GM12878 (cell line): ENCODE measurements around the gene TMEM151A. TPM values are rescaled to one million over a fixed set of nuclear protein-coding genes. Genes with fewer than 3 reads are reported as not detected.
A peak's percentile ranks its signal among the peaks of the same experiment; 100 is the strongest.

ENCODE experiments used
- ATF3 ChIP-seq: IDR thresholded peaks from 2 replicates; pipeline ENCODE4 v1.6.1; 2011; ENCODE audit warnings: low read depth, mild to moderate bottlenecking, low read length, moderate library complexity, borderline replicate concordance; ENCODE audit errors: extremely low read depth
- BACH1 ChIP-seq: fragments of 450-650 bp; IDR thresholded peaks from 2 replicates; pipeline ENCODE4 v1.6.1; 2017; ENCODE audit warnings: mild to moderate bottlenecking, borderline replicate concordance
- CBX5 ChIP-seq: sonication (generic); IDR thresholded peaks from 2 replicates; pipeline ENCODE4 v1.6.1; 2016; ENCODE audit warnings: low read depth, moderate library complexity, mild to moderate bottlenecking, inconsistent platforms
- CUX1 ChIP-seq: IDR thresholded peaks from 2 replicates; pipeline ENCODE4 v1.6.1; 2012; ENCODE audit warnings: improper control_type of control experiment, low read depth, low read length; ENCODE audit not compliant: insufficient replicate concordance
- KDM1A ChIP-seq: fragments of 200-600 bp; sonication (generic); IDR thresholded peaks from 2 replicates; pipeline ENCODE4 v1.6.1; 2016; ENCODE audit warnings: borderline replicate concordance
- MTA3 ChIP-seq: IDR thresholded peaks from 2 replicates; pipeline ENCODE4 v1.6.1; 2012; ENCODE audit warnings: low read length, inconsistent platforms, borderline replicate concordance
- POLR2AphosphoS2 ChIP-seq: IDR thresholded peaks from 2 replicates; pipeline ENCODE4 v1.6.1; 2011; ENCODE audit warnings: low read depth, mild to moderate bottlenecking, low read length, improper control_type of control experiment, moderate library complexity
- RAD21 ChIP-seq: IDR thresholded peaks from 2 replicates; pipeline ENCODE4 v1.6.1; 2011; ENCODE audit warnings: mild to moderate bottlenecking, low read depth, low read length, moderate library complexity; ENCODE audit not compliant: insufficient read depth
- SKIL ChIP-seq: fragments of 450-650 bp; IDR thresholded peaks from 2 replicates; pipeline ENCODE4 v1.6.1; 2017; ENCODE audit warnings: mild to moderate bottlenecking, low read depth, inconsistent platforms; ENCODE audit not compliant: poor library complexity, severe bottlenecking
- SPI1 ChIP-seq: IDR thresholded peaks from 2 replicates; pipeline ENCODE4 v1.6.1; 2011; ENCODE audit warnings: low read depth, mild to moderate bottlenecking, low read length, moderate library complexity, borderline replicate concordance; ENCODE audit not compliant: insufficient read depth
- SREBF2 ChIP-seq: IDR thresholded peaks from 2 replicates; pipeline ENCODE4 v1.6.1; 2012; ENCODE audit warnings: mild to moderate bottlenecking, low read length
- SUZ12 ChIP-seq: fragments of 200-600 bp; sonication (generic); IDR thresholded peaks from one replicate; pipeline ENCODE4 v1.6.1; 2018; ENCODE audit warnings: antibody characterized with exemption, mild to moderate bottlenecking; ENCODE audit not compliant: unreplicated experiment
- TCF12 ChIP-seq: IDR thresholded peaks from 2 replicates; pipeline ENCODE4 v1.6.1; 2011; ENCODE audit warnings: low read depth, mild to moderate bottlenecking, low read length
- ZBTB4 ChIP-seq: fragments of 450-650 bp; formaldehyde crosslinking; IDR thresholded peaks from 2 replicates; pipeline ENCODE4 v1.4.0; 2022; ENCODE audit warnings: mild to moderate bottlenecking, moderate library complexity
- polyA plus RNA-seq, 11 experiments: library from polyadenylated mRNA; depleted of rRNA in 4 of 11; unstranded in 6 of 11; stranded (reverse) in 5 of 11; fragments of >200 nt; fragmentation: Nextera tagmentation in 4 of 11; fragmentation: Illumina TruSeq in 1 of 11; extraction: Ambion mirVana in 4 of 11; extraction: Trizol in 1 of 11; gene quantifications; 1 replicate in 1 of 11; 2 replicates in 10 of 11; pipeline versions ENCODE4 v1.2.1 to v1.2.3, GENCODE V29; 2011 to 2016; ENCODE audit warnings: inconsistent platforms in 2 of 11, missing spikeins in 2 of 11, low read depth in 1 of 11
- total RNA-seq, 4 experiments: library from RNA; depleted of rRNA in 3 of 4; stranded (reverse); fragments of >200 nt in 3 of 4; fragmentation: Illumina TruSeq in 1 of 4; extraction: Trizol in 1 of 4; gene quantifications; 2 replicates each; pipeline versions ENCODE4 v1.2.1 to v1.2.3, GENCODE V29; 2013 to 2021

The TMEM151A gene
- total and polyA plus RNA-seq, 10 of the 15 experiments (the other 5 are each of a cell fraction or from before 2014, with no cell fraction given): not detected

GRCh38 chr11:66282468-66283455 lies 8.9 kb upstream of the TMEM151A start (continued):
- TF ChIP-seq ATF3: peak; percentile 74; the same call in 1 of the 2 replicates
- no peak for TF ChIP-seq SUZ12
- no peak for TF ChIP-seq CBX5
- TF ChIP-seq SPI1: peak; percentile 49; the same call in 1 of the 2 replicates
- TF ChIP-seq ZBTB4 (CRISPR knock-in tag): no peak
- TF ChIP-seq POLR2AphosphoS2: 0 out of 2 replicates have a peak, but pooled peaks have one; percentile 49
- no peak for TF ChIP-seq SREBF2
- no peak for TF ChIP-seq CUX1
- TF ChIP-seq BACH1: peak; percentile 81
- peak; percentile 42; the same call in 1 of the 2 replicates for TF ChIP-seq RAD21
- no peak; the same call in 1 of the 2 replicates for TF ChIP-seq MTA3
- no peak for TF ChIP-seq KDM1A
- TF ChIP-seq TCF12: 0 out of 2 replicates have a peak, but pooled peaks have one; percentile 57
- no peak for TF ChIP-seq SKIL
